ENCODE data around the gene MBNL1. TPM values are rescaled to one million over a fixed set of nuclear protein-coding genes. Genes with fewer than 3 reads are reported as not detected.

Gene MBNL1
- total and polyA plus RNA-seq, 8 donors: 25.7 to 379 (median 155) TPM

GRCh38 chr3:152386208-152386607 lies 117.5 kb downstream of the MBNL1 start:
- Histone ChIP-seq H3K36me3 (no peaks in the 10 kb centered on the region), H3K27me3 (no peaks in the 10 kb centered on the region), H3K9me3 (no peaks in the 10 kb centered on the region), H3K27ac (peak overlapping the region in 4 of 5 donors; percentile 6 to 83 (median 58)), H3K4me1 (peaks cover 5 to 100% (median 63%) of the 10 kb centered on the region in 4 donors), H3K4me3 (no peak overlapping the region)
- no peak for DNase-seq
- intact Hi-C loops (cut with DNase I; ENCODE audit: low total_unique reads): no loop called here
- no peak for TF ChIP-seq CTCF (IDR thresholded peaks at IDR 0.05)
- no peak for TF ChIP-seq POLR2A (IDR thresholded peaks at IDR 0.05)
- TF ChIP-seq POLR2AphosphoS5 (IDR thresholded peaks at IDR 0.05): no peak
- TF ChIP-seq EP300 (IDR thresholded peaks at IDR 0.05): no peak

GRCh38 chr3:152388631-152389030 lies 119.9 kb downstream of the MBNL1 start:
- Histone ChIP-seq H3K36me3 (no peaks in the 10 kb centered on the region), H3K27me3 (no peaks in the 10 kb centered on the region), H3K27ac (peak overlapping the region in 3 of 5 donors; percentile 48 to 79 (median 56)), H3K9me3 (no peaks in the 10 kb centered on the region), H3K4me1 (peaks cover 0 to 100% (median 67%) of the 10 kb centered on the region in 4 donors), H3K4me3 (no peak overlapping the region)
- WGBS, 5 donors: 23 to 62% (median 47%) methylated on average over 1 of the region's 1 CpG
- TF ChIP-seq POLR2AphosphoS5 (IDR thresholded peaks at IDR 0.05) (peak in 1 of 3 donors; percentile 49), POLR2A (IDR thresholded peaks at IDR 0.05) (no peak), CTCF (IDR thresholded peaks at IDR 0.05) (no peak), EP300 (IDR thresholded peaks at IDR 0.05) (no peak)
- no peak for DNase-seq
- intact Hi-C loops (cut with DNase I; ENCODE audit: low total_unique reads): no loop called here

- 62 to 74% (median 65%) methylated on average over 6 of the region's 6 CpGs for WGBS, 5 donors
- Histone ChIP-seq H3K9me3 (no peaks in the 10 kb centered on the region), H3K4me1 (peaks cover 0 to 100% (median 66%) of the 10 kb centered on the region in 4 donors), H3K27ac (peak overlapping the region in 3 of 5 donors; percentile 48 to 79 (median 56)), H3K4me3 (no peak overlapping the region), H3K36me3 (peaks cover 0 to 2% (median 0%) of the 10 kb centered on the region in 4 donors), H3K27me3 (no peaks in the 10 kb centered on the region)
- TF ChIP-seq EP300 (IDR thresholded peaks at IDR 0.05) (no peak), POLR2A (IDR thresholded peaks at IDR 0.05) (no peak), POLR2AphosphoS5 (IDR thresholded peaks at IDR 0.05) (no peak), CTCF (IDR thresholded peaks at IDR 0.05) (no peak)
- intact Hi-C loops (cut with DNase I; ENCODE audit: low total_unique reads): no loop called here
- DNase-seq: no peak
Observed at GRCh38 chr3:152389316-152389934, 120.7 kb downstream of the MBNL1 start.

- intact Hi-C loops (cut with DNase I; ENCODE audit: low total_unique reads): no loop called here
- Histone ChIP-seq H3K36me3 (peaks cover 0 to 10% (median 0%) of the 10 kb centered on the region in 4 donors), H3K4me3 (no peak overlapping the region), H3K27me3 (no peaks in the 10 kb centered on the region), H3K27ac (peak overlapping the region in 1 of 5 donors; percentile 25), H3K9me3 (no peaks in the 10 kb centered on the region), H3K4me1 (peaks cover 0 to 98% (median 60%) of the 10 kb centered on the region in 4 donors)
- no peak for DNase-seq
- 59 to 79% (median 75%) methylated on average over 2 of the region's 2 CpGs for WGBS, 5 donors
- no peak for TF ChIP-seq POLR2AphosphoS5 (IDR thresholded peaks at IDR 0.05)
- no peak for TF ChIP-seq EP300 (IDR thresholded peaks at IDR 0.05)
- TF ChIP-seq CTCF (IDR thresholded peaks at IDR 0.05): no peak
- no peak for TF ChIP-seq POLR2A (IDR thresholded peaks at IDR 0.05)
Observed at GRCh38 chr3:152390647-152391046, 121.9 kb downstream of the MBNL1 start.
